ENCODE measurements around the gene PRSS48. TPM values are rescaled to one million over a fixed set of nuclear protein-coding genes. Genes with fewer than 3 reads are reported as not detected.

The PRSS48 gene
- total and polyA plus RNA-seq, 10 donors = not detected

DNA sequence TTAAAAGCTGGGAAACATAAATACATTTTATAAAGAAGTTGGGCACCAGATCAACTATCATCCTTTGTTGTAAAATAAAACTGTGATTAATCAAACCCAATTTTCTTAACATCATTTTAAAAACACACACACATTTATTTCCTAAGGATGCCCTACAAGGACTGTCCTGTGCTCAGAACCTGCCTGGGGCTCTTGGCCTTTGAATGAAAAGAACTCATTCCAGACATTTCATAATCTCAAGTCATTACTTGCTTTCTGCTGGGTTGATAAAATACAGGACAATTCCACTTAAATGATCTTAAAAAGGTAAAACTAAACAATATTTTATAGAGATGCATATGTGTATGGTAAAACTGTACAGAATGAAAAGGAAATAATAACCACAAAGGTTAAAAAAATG is 45.6 kb downstream of the PRSS48 start:
- no peaks in the 10 kb centered on the region for H3K9me3 ChIP-seq
- H3K27me3 ChIP-seq (replicated peaks in 1 of 7) = peaks cover 0 to 44% (median 13%) of the 10 kb centered on the region in 7 donors
- TF ChIP-seq POLR2A (IDR thresholded peaks at IDR 0.05) (no peak), POLR2AphosphoS5 (IDR thresholded peaks at IDR 0.05) (no peak), CTCF (IDR thresholded peaks at IDR 0.05 in 8 of 11, conservative IDR thresholded peaks at IDR 0.05 in 3 of 11) (no peak)
- H3K4me1 ChIP-seq = peaks cover 0 to 27% (median 10%) of the 10 kb centered on the region in 6 donors
- intact Hi-C loops (cut with DNase I; ENCODE audit: low total_unique reads) = no loop called here
- H3K4me3 ChIP-seq = no peak overlapping the region
- H3K27ac ChIP-seq = no peak overlapping the region
- H3K36me3 ChIP-seq = no peaks in the 10 kb centered on the region
- no peak for DNase-seq

DNA sequence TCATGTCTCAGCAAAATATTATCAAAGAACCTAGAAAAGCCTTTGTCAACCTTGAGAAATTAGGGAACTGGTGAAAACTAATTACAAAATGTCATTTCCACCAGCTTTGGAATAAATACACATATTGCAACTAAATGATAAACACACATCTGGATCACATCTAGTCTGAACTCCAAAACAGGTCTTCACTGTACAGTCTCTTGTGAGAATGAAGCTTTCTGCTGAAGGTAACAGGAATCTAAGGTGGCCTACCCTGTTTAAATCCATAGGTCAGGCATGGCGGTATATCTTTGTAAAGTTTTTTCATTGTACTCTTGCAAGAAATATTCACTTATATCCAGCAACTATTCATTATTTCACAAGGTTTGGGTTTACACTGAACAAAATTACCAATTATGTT is 46.7 kb downstream of the PRSS48 start:
- no peak for DNase-seq
- intact Hi-C loops (cut with DNase I; ENCODE audit: low total_unique reads) = no loop called here
- peaks cover 0 to 27% (median 10%) of the 10 kb centered on the region in 6 donors for H3K4me1 ChIP-seq
- peaks cover 0 to 47% (median 13%) of the 10 kb centered on the region in 7 donors for H3K27me3 ChIP-seq (replicated peaks in 1 of 7)
- H3K27ac ChIP-seq = peak overlapping the region in 2 of 8 donors; percentile 83 to 87
- no peaks in the 10 kb centered on the region for H3K36me3 ChIP-seq
- 93 to 100% (median 94%) methylated on average over 1 of the region's 1 CpG for WGBS, 5 donors
- TF ChIP-seq POLR2A (IDR thresholded peaks at IDR 0.05) = no peak
- TF ChIP-seq CTCF (IDR thresholded peaks at IDR 0.05 in 8 of 11, conservative IDR thresholded peaks at IDR 0.05 in 3 of 11) = no peak
- TF ChIP-seq POLR2AphosphoS5 (IDR thresholded peaks at IDR 0.05) = no peak
- H3K9me3 ChIP-seq = no peaks in the 10 kb centered on the region
- peak overlapping the region in 2 of 8 donors; percentile 64 to 74 for H3K4me3 ChIP-seq

GRCh38 chr4:151324124-151324751 is 47.3 kb downstream of the PRSS48 start:
- Histone ChIP-seq H3K4me1 (peaks cover 0 to 27% (median 10%) of the 10 kb centered on the region in 6 donors), H3K4me3 (peak overlapping the region; percentile 14 to 74 (median 52)), H3K27me3 (replicated peaks in 1 of 7) (peaks cover 0 to 47% (median 13%) of the 10 kb centered on the region in 7 donors), H3K36me3 (no peaks in the 10 kb centered on the region), H3K9me3 (no peaks in the 10 kb centered on the region), H3K27ac (peak overlapping the region in 6 of 8 donors; percentile 74 to 87 (median 80))
- no peak for DNase-seq
- 43 to 66% (median 59%) methylated on average over 12 of the region's 12 CpGs for WGBS, 5 donors
- TF ChIP-seq POLR2AphosphoS5 (IDR thresholded peaks at IDR 0.05) = no peak
- TF ChIP-seq POLR2A (IDR thresholded peaks at IDR 0.05) = no peak
- no peak for TF ChIP-seq CTCF (IDR thresholded peaks at IDR 0.05 in 8 of 11, conservative IDR thresholded peaks at IDR 0.05 in 3 of 11)
- intact Hi-C loops (cut with DNase I; ENCODE audit: low total_unique reads) = no loop called here

DNA sequence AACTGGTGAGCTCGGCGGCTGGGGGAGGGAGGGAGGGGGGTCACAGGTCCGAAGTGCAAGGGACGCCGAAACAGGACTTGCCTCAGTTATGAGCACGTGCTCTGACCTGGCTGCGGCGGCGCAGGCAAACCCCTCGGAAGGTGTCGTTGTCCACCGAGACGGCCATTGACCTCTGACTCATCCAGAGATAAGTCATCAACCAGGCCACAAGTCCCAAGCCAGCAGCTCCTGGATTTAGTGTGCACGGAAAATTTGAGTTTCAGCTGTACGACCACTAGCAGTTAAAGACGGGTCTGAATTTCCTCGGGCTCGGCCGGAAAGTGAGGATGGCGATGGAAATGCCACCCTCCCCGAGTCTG is 47.8 kb downstream of the PRSS48 start:
- Histone ChIP-seq H3K36me3 (no peaks in the 10 kb centered on the region), H3K27me3 (replicated peaks in 1 of 7) (peaks cover 0 to 47% (median 13%) of the 10 kb centered on the region in 7 donors), H3K4me1 (peaks cover 0 to 27% (median 10%) of the 10 kb centered on the region in 6 donors), H3K9me3 (no peaks in the 10 kb centered on the region), H3K27ac (peak overlapping the region in 7 of 8 donors; percentile 67 to 87 (median 80)), H3K4me3 (peak overlapping the region; percentile 14 to 74 (median 52))
- no peak for TF ChIP-seq POLR2AphosphoS5 (IDR thresholded peaks at IDR 0.05)
- no peak for TF ChIP-seq CTCF (IDR thresholded peaks at IDR 0.05 in 8 of 11, conservative IDR thresholded peaks at IDR 0.05 in 3 of 11)
- no peak for TF ChIP-seq POLR2A (IDR thresholded peaks at IDR 0.05)
- whole genome bisulfite sequencing, 5 donors = 3 to 15% (median 9%) methylated on average over 12 to 21 of the region's 21 CpGs
- intact Hi-C loops (cut with DNase I; ENCODE audit: low total_unique reads) = no loop called here
- DNase-seq = no peak

All from spleen (tissue), 11 donors.